ENCODE measurements around the gene USP6NL. TPM values are rescaled to one million over a fixed set of nuclear protein-coding genes. Genes with fewer than 3 reads are reported as not detected.

The USP6NL gene
- polyA plus RNA-seq, 1 experiment: 13.0 TPM

GRCh38 chr10:11605807-11606408, 5.5 kb downstream of the USP6NL start:
- ChIA-PET CTCF (interaction anchor here (0.6 to 1.4 kb wide), 3 partner anchors 9 to 119 kb away, joined by 3 to 6 read pairs (median 4); no protein-coding TSS in a partner anchor), POLR2A (no interaction called here)
- Histone ChIP-seq H3K27ac (ENCODE audit: low read depth, low read length) (no peak overlapping the region), H3K4me3 (ENCODE audit: low read depth, low read length) (no peak overlapping the region), H3K27me3 (ENCODE audit: control insufficient read depth, insufficient read depth, low read length) (no peaks in the 10 kb centered on the region), H3K9me3 (ENCODE audit: control insufficient read depth, insufficient read depth, low read length) (no peaks in the 10 kb centered on the region)
- no peak for DNase-seq (ENCODE audit: low read depth, low spot score)
- TF ChIP-seq, protein P1, sequence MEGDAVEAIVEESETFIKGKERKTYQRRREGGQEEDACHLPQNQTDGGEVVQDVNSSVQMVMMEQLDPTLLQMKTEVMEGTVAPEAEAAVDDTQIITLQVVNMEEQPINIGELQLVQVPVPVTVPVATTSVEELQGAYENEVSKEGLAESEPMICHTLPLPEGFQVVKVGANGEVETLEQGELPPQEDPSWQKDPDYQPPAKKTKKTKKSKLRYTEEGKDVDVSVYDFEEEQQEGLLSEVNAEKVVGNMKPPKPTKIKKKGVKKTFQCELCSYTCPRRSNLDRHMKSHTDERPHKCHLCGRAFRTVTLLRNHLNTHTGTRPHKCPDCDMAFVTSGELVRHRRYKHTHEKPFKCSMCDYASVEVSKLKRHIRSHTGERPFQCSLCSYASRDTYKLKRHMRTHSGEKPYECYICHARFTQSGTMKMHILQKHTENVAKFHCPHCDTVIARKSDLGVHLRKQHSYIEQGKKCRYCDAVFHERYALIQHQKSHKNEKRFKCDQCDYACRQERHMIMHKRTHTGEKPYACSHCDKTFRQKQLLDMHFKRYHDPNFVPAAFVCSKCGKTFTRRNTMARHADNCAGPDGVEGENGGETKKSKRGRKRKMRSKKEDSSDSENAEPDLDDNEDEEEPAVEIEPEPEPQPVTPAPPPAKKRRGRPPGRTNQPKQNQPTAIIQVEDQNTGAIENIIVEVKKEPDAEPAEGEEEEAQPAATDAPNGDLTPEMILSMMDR (IDR thresholded peaks at IDR 0.05; ENCODE audit: low read depth, low read length): no peak

DNA sequence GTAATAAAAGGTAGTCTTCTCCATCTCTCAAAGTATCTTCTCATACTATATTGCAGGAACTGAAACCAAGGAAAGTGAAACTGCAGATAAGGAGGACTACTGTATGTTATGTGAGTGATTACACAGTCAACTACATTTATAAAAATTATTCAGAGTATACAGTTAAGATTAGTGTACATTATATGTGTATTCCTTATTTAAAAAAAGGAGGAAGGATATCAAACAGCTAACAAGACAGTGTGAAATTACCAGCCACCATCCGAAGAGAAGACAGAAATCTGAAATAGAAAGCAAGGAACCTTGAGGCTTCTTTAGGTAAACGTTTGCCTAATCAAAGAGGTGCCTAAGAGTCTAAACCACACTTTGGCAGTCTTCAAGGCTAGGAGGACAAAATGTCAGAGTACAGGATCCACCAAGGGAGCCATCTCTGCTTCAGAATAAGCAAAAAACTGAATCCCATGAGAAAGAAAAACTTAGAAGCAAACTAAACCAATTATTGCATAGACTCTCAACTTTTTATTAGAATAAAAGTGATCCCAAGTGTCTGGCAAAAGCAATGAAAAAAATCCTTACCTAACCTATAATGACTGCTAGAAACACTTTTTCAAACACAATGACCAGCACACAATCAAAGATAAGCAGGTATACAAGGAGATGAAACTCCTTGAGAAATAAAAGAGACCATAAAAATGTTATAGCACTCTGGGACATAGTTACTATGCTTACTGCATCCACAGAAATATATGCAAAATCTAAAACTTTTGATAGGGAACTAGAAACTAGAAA, 6.4 kb downstream of the USP6NL start:
- H3K4me3 ChIP-seq (ENCODE audit: low read depth, low read length): no peak overlapping the region
- CTCF ChIA-PET: no interaction called here

GRCh38 chr10:11603741-11604140, 7.7 kb downstream of the USP6NL start:
- H3K27me3 ChIP-seq (ENCODE audit: control insufficient read depth, insufficient read depth, low read length): no peaks in the 10 kb centered on the region
- CTCF ChIA-PET: no interaction called here
- TF ChIP-seq, protein P1 (IDR thresholded peaks at IDR 0.05; ENCODE audit: low read depth, low read length): no peak
- no peak overlapping the region for H3K27ac ChIP-seq (ENCODE audit: low read depth, low read length)
- POLR2A ChIA-PET: no interaction called here
- no peak for DNase-seq (ENCODE audit: low read depth, low spot score)
- no peaks in the 10 kb centered on the region for H3K9me3 ChIP-seq (ENCODE audit: control insufficient read depth, insufficient read depth, low read length)
- H3K4me3 ChIP-seq (ENCODE audit: low read depth, low read length): no peak overlapping the region

More for the DNA sequence above, 6.4 kb downstream of the USP6NL start:
- no peak overlapping the region for H3K27ac ChIP-seq (ENCODE audit: low read depth, low read length)
- no peaks in the 10 kb centered on the region for H3K9me3 ChIP-seq (ENCODE audit: control insufficient read depth, insufficient read depth, low read length)
- TF ChIP-seq, protein P1 (IDR thresholded peaks at IDR 0.05; ENCODE audit: low read depth, low read length): no peak
- H3K27me3 ChIP-seq (ENCODE audit: control insufficient read depth, insufficient read depth, low read length): no peaks in the 10 kb centered on the region
- no peak for DNase-seq (ENCODE audit: low read depth, low spot score)
- POLR2A ChIA-PET: no interaction called here

DNA sequence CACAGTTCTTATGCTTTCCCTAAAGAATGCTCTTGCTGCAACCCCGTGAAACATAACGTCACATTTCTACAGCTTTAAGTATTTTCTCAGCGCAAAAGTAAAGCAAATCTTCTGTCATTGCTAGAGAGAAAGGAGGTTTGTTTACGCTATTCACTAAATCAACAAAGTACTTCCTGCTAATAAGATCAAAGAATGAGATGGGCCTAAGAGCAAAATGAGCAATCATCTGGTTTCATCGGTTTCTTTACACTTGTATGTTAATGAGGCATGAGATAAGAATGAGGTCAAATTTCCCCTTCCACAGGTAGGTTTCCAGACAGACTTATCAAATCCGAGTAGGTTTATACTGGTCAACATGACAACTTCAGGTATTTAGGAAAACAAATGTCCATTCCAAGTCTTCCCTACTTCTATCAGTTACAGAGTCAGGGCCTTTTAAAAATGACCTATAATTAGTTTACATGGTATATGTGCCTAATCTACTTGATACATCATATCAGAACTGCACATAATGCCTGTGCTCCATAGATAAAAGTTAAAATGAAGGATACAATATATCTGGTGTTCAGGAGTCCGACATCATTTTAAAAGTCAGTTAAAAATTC, 8.4 kb downstream of the USP6NL start:
- CTCF ChIA-PET: interaction anchor here (0.6 kb wide), 1 partner anchor 175 kb away, joined by 3 read pairs; no protein-coding TSS in a partner anchor
- H3K9me3 ChIP-seq (ENCODE audit: control insufficient read depth, insufficient read depth, low read length): no peaks in the 10 kb centered on the region
- H3K27me3 ChIP-seq (ENCODE audit: control insufficient read depth, insufficient read depth, low read length): no peaks in the 10 kb centered on the region
- POLR2A ChIA-PET: no interaction called here
- TF ChIP-seq, protein P1 (IDR thresholded peaks at IDR 0.05; ENCODE audit: low read depth, low read length): no peak
- H3K27ac ChIP-seq (ENCODE audit: low read depth, low read length): no peak overlapping the region
- no peak for DNase-seq (ENCODE audit: low read depth, low spot score)
- H3K4me3 ChIP-seq (ENCODE audit: low read depth, low read length): no peak overlapping the region

DNA sequence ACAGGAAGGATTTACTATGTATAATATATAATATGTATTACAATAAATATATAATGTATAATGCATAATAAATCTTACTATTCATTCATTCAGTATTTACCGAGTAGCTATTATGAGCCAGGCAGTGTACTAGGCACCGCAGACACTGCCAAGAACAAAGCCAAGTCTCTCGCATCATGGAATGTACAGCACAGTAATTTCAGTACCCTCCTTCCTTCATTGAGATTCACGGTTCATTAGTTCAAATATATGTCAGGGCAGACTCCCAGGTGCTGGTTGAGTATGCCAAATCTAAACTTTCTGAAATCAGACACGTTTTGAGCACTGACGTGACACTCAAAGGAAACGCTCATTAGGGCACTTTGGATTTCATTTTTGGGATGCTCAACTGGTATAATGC, 9.1 kb downstream of the USP6NL start:
- POLR2A ChIA-PET: no interaction called here
- TF ChIP-seq, protein P1 (IDR thresholded peaks at IDR 0.05; ENCODE audit: low read depth, low read length): no peak
- DNase-seq (ENCODE audit: low read depth, low spot score): no peak

More for the DNA sequence above, 9.1 kb downstream of the USP6NL start:
- no peaks in the 10 kb centered on the region for H3K9me3 ChIP-seq (ENCODE audit: control insufficient read depth, insufficient read depth, low read length)
- H3K27me3 ChIP-seq (ENCODE audit: control insufficient read depth, insufficient read depth, low read length): no peaks in the 10 kb centered on the region
- H3K4me3 ChIP-seq (ENCODE audit: low read depth, low read length): no peak overlapping the region
- CTCF ChIA-PET: interaction anchor here (0.6 kb wide), 1 partner anchor 176 kb away, joined by 3 read pairs; no protein-coding TSS in a partner anchor
- no peak overlapping the region for H3K27ac ChIP-seq (ENCODE audit: low read depth, low read length)
